H9 (cell line): ENCODE measurements around the gene PHF1. TPM values are rescaled to one million over a fixed set of nuclear protein-coding genes. Genes with fewer than 3 reads are reported as not detected.

Source experiments
- DNase-seq: peaks from one replicate; pipeline ENCODE4 v3.0.0-alpha.2; 2017
- H2AFZ ChIP-seq: one replicate; pipeline ENCODE4 v1.6.1; 2013; ENCODE audit warnings: mild to moderate bottlenecking, low read length, control low read depth, moderate library complexity
- H2AK5ac ChIP-seq: 2 replicates; pipeline ENCODE4 v1.6.1; 2013; ENCODE audit warnings: low read length, control low read depth, mixed read lengths; ENCODE audit not compliant: insufficient read length
- H2BK120ac ChIP-seq: one replicate; pipeline ENCODE4 v1.6.1; 2013; ENCODE audit warnings: low read depth, mild to moderate bottlenecking, low read length, control low read depth, inconsistent platforms; ENCODE audit not compliant: poor library complexity, severe bottlenecking
- H2BK12ac ChIP-seq: 2 replicates; pipeline ENCODE4 v1.6.1; 2013; ENCODE audit warnings: low read length, control low read depth, mixed read lengths, low read depth; ENCODE audit not compliant: insufficient read length
- H2BK15ac ChIP-seq: 2 replicates; pipeline ENCODE4 v1.6.1; 2013; ENCODE audit warnings: low read depth, low read length, control low read depth
- H2BK20ac ChIP-seq: one replicate; pipeline ENCODE4 v1.6.1; 2013; ENCODE audit warnings: low read depth, mild to moderate bottlenecking, low read length, control low read depth, inconsistent platforms; ENCODE audit not compliant: poor library complexity, severe bottlenecking
- H2BK5ac ChIP-seq: 2 replicates; pipeline ENCODE4 v1.6.1; 2013; ENCODE audit warnings: low read length, control low read depth, mixed read lengths; ENCODE audit not compliant: insufficient read length
- H3K14ac ChIP-seq: 2 replicates; pipeline ENCODE4 v1.6.1; 2013; ENCODE audit warnings: low read length, control low read depth; ENCODE audit not compliant: insufficient read depth
- H3K18ac ChIP-seq: 2 replicates; pipeline ENCODE4 v1.6.1; 2013; ENCODE audit warnings: low read depth, mild to moderate bottlenecking, mixed read lengths, low read length, control low read depth; ENCODE audit not compliant: insufficient read length
- H3K23ac ChIP-seq: 2 replicates; pipeline ENCODE4 v1.6.1; 2013; ENCODE audit warnings: low read length, control low read depth, mixed read lengths, low read depth; ENCODE audit not compliant: insufficient read length
- H3K23me2 ChIP-seq: 2 replicates; pipeline ENCODE4 v1.6.1; 2013; ENCODE audit warnings: low read depth, mild to moderate bottlenecking, mixed read lengths, low read length, control low read depth; ENCODE audit not compliant: insufficient read length, poor library complexity, severe bottlenecking
- H3K27ac ChIP-seq: 2 replicates; pipeline ENCODE4 v1.5.1; 2013; ENCODE audit warnings: low read length, control low read depth, mixed read lengths, low read depth; ENCODE audit not compliant: insufficient read length
- H3K27me3 ChIP-seq: 2 replicates; pipeline ENCODE4 v1.6.1; 2013; ENCODE audit warnings: low read length, control low read depth, inconsistent platforms; ENCODE audit not compliant: insufficient read depth
- H3K4ac ChIP-seq: 2 replicates; pipeline ENCODE4 v1.6.1; 2013; ENCODE audit warnings: low read depth, mild to moderate bottlenecking, control low read depth, inconsistent platforms, low read length, moderate library complexity
- H3K4me1 ChIP-seq: 2 replicates; pipeline ENCODE4 v1.6.1; 2013; ENCODE audit warnings: low read length, control low read depth, inconsistent platforms; ENCODE audit not compliant: insufficient read depth
- H3K4me2 ChIP-seq: 2 replicates; pipeline ENCODE4 v1.6.1; 2013; ENCODE audit warnings: low read length, control low read depth, mixed read lengths; ENCODE audit not compliant: insufficient read length, insufficient read depth
- H3K56ac ChIP-seq: 2 replicates; pipeline ENCODE4 v1.6.1; 2013; ENCODE audit warnings: low read depth, mild to moderate bottlenecking, mixed read lengths, low read length, control low read depth; ENCODE audit not compliant: insufficient read length
- H3K79me1 ChIP-seq: 2 replicates; pipeline ENCODE4 v1.6.1; 2013; ENCODE audit warnings: low read depth, mild to moderate bottlenecking, moderate library complexity, low read length, control low read depth, inconsistent platforms; ENCODE audit not compliant: insufficient read depth, poor library complexity, severe bottlenecking
- H3K79me2 ChIP-seq: 2 replicates; pipeline ENCODE4 v1.6.1; 2013; ENCODE audit warnings: low read length, control low read depth, inconsistent platforms; ENCODE audit not compliant: insufficient read depth
- H3K9ac ChIP-seq: 2 replicates; pipeline ENCODE4 v1.6.1; 2013; ENCODE audit warnings: low read length, control low read depth, mixed read lengths; ENCODE audit not compliant: insufficient read length; ENCODE audit errors: extremely low read depth
- H3K9me3 ChIP-seq: one replicate; pipeline ENCODE4 v1.6.1; 2013; ENCODE audit warnings: low read depth, low read length, inconsistent platforms; ENCODE audit not compliant: control insufficient read depth
- H3T11ph ChIP-seq: one replicate; pipeline ENCODE4 v1.6.1; 2013; ENCODE audit warnings: mild to moderate bottlenecking, low read length, control low read depth, inconsistent platforms
- H4K20me1 ChIP-seq: one replicate; pipeline ENCODE4 v1.6.1; 2013; ENCODE audit not compliant: control insufficient read depth, insufficient read length, insufficient read depth
- H4K5ac ChIP-seq: 2 replicates; pipeline ENCODE4 v1.6.1; 2013; ENCODE audit warnings: low read depth, mild to moderate bottlenecking, mixed read lengths, low read length, control low read depth; ENCODE audit not compliant: insufficient read length
- H4K8ac ChIP-seq: replicated peaks from 2 replicates; pipeline ENCODE4 v1.6.1; 2013; ENCODE audit warnings: low read length, control low read depth, mixed read lengths, low read depth; ENCODE audit not compliant: insufficient read length
- H4K91ac ChIP-seq: 2 replicates; pipeline ENCODE4 v1.6.1; 2013; ENCODE audit warnings: low read depth, mild to moderate bottlenecking, moderate library complexity, mixed read lengths, low read length, control low read depth; ENCODE audit not compliant: insufficient read length
- H3K27ac Mint-ChIP-seq, 3 experiments: 2 replicates in 2 of 3; 3 replicates in 1 of 3; pipeline ENCODE4 v1.8.0; 2020 to 2021; ENCODE audit warnings: mixed read lengths in 3 of 3, mild to moderate bottlenecking in 1 of 3, moderate library complexity in 1 of 3
- H3K27me3 Mint-ChIP-seq: 2 replicates; pipeline ENCODE4 v1.8.0; 2021; ENCODE audit warnings: low read depth, mild to moderate bottlenecking, moderate library complexity, mixed read lengths
- H3K36me3 Mint-ChIP-seq, 3 experiments: 2 replicates in 2 of 3; 3 replicates in 1 of 3; pipeline ENCODE4 v1.8.0; 2020 to 2021; ENCODE audit warnings: low read depth in 3 of 3, mixed read lengths in 3 of 3; ENCODE audit not compliant: insufficient read depth in 1 of 3
- H3K4me1 Mint-ChIP-seq, 2 experiments: 2 replicates each; pipeline ENCODE4 v1.8.0; 2020; ENCODE audit warnings: mixed read lengths in 2 of 2
- H3K4me3 Mint-ChIP-seq, 2 experiments: 2 replicates in 1 of 2; 3 replicates in 1 of 2; pipeline ENCODE4 v1.8.0; 2020 to 2021; ENCODE audit warnings: mild to moderate bottlenecking in 2 of 2, mixed read lengths in 2 of 2, moderate library complexity in 1 of 2
- H3K9me3 Mint-ChIP-seq, 2 experiments: 2 replicates in 1 of 2; 3 replicates in 1 of 2; pipeline ENCODE4 v1.8.0; 2020; ENCODE audit warnings: mild to moderate bottlenecking in 2 of 2, mixed read lengths in 2 of 2, moderate library complexity in 1 of 2
- CTCF ChIP-seq: fragments of 200-600 bp; sonication (generic); conservative IDR thresholded peaks from 3 replicates; pipeline ENCODE4 v1.8.0; 2021; ENCODE audit warnings: antibody characterized with exemption, mild to moderate bottlenecking
- WGBS: extraction: QIAGEN DNeasy Blood & Tissue Kit; methylation state at CpG from one replicate; pipeline ENCODE4 v1.1.7; 2013; ENCODE audit warnings: missing lambda C conversion rate, low lambda C conversion rate, mixed read lengths; ENCODE audit not compliant: insufficient read length; ENCODE audit errors: extremely low coverage; 5-methylcytosine and 5-hydroxymethylcytosine counted together
- total RNA-seq: library from RNA; stranded (reverse); gene quantifications from 2 replicates; pipeline ENCODE4 v1.2.1, GENCODE V29; 2021

Gene PHF1
- total RNA-seq, 1 experiment from 2014 or later: 56.8 TPM

- Histone ChIP-seq H3K4me1 (peaks cover 17% of the 10 kb centered on the region; the same call in 1 of the 2 replicates), H3K9ac (no peak overlapping the region)
These were observed 18.3 kb downstream of the PHF1 start for GRCh38 chr6:33428966-33429749.

More at GRCh38 chr6:33428966-33429749, 18.3 kb downstream of the PHF1 start:
- Histone ChIP-seq H2AK5ac (no peak overlapping the region), H2BK15ac (no peak overlapping the region), H3K4ac (no peak overlapping the region), H3K18ac (no peak overlapping the region), H3K23me2 (peaks cover 30% of the 10 kb centered on the region), H3K4me2 (peak overlapping the region; percentile 3), H4K20me1 (no peaks in the 10 kb centered on the region), H4K8ac (no peak overlapping the region), H3K9me3 (no peaks in the 10 kb centered on the region), H3K79me1 (no peaks in the 10 kb centered on the region), H2BK120ac (no peak overlapping the region), H2BK5ac (no peak overlapping the region), H4K5ac (no peak overlapping the region), H3K27ac (no peak overlapping the region), H2AFZ (no peak overlapping the region), H3K14ac (no peak overlapping the region), H3K56ac (no peak overlapping the region), H3K79me2 (peaks cover 14% of the 10 kb centered on the region; the same call in 1 of the 2 replicates), H2BK20ac (no peak overlapping the region), H2BK12ac (no peak overlapping the region), H3T11ph (no peak overlapping the region), H3K23ac (no peak overlapping the region), H3K27me3 (no peaks in the 10 kb centered on the region), H4K91ac (no peak overlapping the region)
- Mint-ChIP-seq H3K27ac (peak overlapping the region; percentile 84 to 94 (median 84); a peak in 6 of 7 replicates), H3K4me1 (peaks cover 78 to 82% of the 10 kb centered on the region in 2 experiments), H3K27me3 (no peaks in the 10 kb centered on the region; the same call in 1 of the 2 replicates), H3K4me3 (peak overlapping the region; percentile 83 to 90), H3K9me3 (no peaks in the 10 kb centered on the region; a peak in 1 of 5 replicates), H3K36me3 (peaks cover 5 to 16% (median 14%) of the 10 kb centered on the region in 3 experiments)
- DNase-seq: no peak
- no peak for TF ChIP-seq CTCF
- no CpG with 5 or more reads among the region's 5 CpGs for WGBS
